ENCODE measurements around the gene EPB41L2.
"Not testable (repeated sequence)": the region's sequence is repeated elsewhere in the genome, so short reads cannot be mapped to it uniquely, and the experiment has no call there.

EPB41L2 gene

DNA sequence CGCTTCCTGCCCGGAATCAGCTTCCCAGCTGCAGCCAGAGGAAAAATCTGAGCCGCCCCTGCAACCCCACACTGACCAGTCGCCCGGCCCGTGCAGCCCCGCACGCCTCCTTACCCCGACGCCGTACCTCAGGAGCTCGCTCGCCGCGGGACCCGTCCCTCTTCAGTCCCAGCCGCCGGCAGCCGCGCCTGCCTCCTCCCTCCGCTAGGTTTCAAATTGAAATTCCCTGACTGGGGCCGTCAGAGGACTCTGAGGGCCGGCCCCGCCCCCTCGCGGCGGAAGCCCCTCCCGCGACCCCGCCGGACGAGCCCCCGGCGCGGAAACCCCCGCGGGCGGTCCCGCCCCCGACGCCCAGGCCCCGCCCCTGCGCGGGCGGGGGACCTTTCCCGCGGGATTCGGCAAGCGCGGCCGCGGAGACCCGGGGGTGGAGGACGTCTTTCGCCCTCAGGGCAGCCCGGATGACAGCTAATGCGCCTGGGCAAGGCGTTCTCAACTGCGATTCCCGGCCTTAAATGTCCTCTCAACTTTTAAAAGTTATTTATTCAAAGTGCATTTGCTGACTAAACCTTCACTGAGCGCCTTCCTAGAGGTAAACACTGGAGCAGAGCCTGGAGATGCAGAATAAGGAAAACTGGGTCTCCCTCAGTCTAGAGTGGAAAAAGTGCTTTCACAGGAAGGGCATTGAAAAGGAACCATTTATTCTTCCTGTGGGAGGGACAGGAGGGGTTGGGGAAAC, at the start of gene EPB41L2:
Gene EPB41L2, minus strand, starts transcription at position 218 of the 736 bp plus-strand sequence. CDS start 106,760 bp downstream, outside the sequence.
- Histone ChIP-seq H3K27ac (peak within 1 kb of the TSS; percentile 53 to 88 (median 80)), H3K4me3 (peak within 1 kb of the TSS; percentile 68 to 93 (median 84))

DNA sequence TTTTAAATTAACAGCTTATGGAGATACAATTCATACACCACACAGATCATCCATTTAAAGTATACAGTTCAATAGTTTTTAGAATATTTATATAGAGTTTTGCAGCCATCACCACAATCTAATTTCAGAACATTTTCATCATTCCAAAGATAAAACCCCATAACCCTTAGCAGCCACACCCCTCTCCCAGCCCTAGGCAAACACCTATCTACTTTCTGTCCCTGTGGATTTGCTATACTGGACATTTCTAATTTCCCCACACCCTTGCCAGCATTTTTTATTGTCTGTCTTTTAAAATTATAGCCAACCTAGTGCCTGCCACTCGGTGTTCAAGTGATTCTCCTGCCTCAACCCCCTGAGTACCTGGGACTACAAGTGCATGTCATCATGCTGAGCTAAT, 49.2 kb upstream of the EPB41L2 start:
- H3K27ac ChIP-seq, result no peak overlapping the region

GRCh38 chr6:131107151-131107550, 44.1 kb upstream of the EPB41L2 start:
- Histone ChIP-seq H3K4me3 (no peak overlapping the region), H3K27ac (no peak overlapping the region)

More for the DNA sequence above, 49.2 kb upstream of the EPB41L2 start:
- no peak overlapping the region for H3K4me3 ChIP-seq

DNA sequence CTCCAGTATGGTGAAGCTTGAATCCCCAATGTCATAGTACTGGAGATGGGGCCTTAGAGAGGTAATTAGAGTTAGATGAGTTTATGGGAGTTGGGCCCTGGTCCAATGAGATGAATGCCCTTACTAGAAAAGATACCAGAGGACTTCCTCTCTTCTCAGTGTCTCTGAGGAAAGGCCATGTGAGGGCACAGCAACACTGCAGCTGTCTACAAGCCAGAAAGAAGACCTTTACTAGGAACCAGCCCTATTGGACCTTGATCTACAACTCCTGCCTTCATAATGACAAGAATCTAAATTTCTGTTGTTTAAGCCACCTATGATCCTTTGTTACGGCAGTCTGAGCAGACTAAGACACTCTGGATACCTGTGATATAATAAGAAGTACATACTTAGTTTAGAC, 40.9 kb upstream of the EPB41L2 start:
- Histone ChIP-seq H3K27ac (no peak overlapping the region), H3K4me3 (no peak overlapping the region)

- Histone ChIP-seq H3K4me3 (no peak overlapping the region), H3K27ac (no peak overlapping the region)
Measured at GRCh38 chr6:131103296-131103695, 40.3 kb upstream of the EPB41L2 start.

GRCh38 chr6:131101911-131102680, 39.1 kb upstream of the EPB41L2 start:
- no peak overlapping the region for H3K27ac ChIP-seq

GRCh38 chr6:131096786-131097185, 33.7 kb upstream of the EPB41L2 start:
- H3K4me3 ChIP-seq, result no peak overlapping the region
- H3K27ac ChIP-seq, result no peak overlapping the region

More at GRCh38 chr6:131101911-131102680, 39.1 kb upstream of the EPB41L2 start:
- no peak overlapping the region for H3K4me3 ChIP-seq

- H3K4me3 ChIP-seq, result no peak overlapping the region
- no peak overlapping the region for H3K27ac ChIP-seq
Measured at GRCh38 chr6:131093334-131093733, 30.3 kb upstream of the EPB41L2 start.

GRCh38 chr6:131091944-131092343, 28.9 kb upstream of the EPB41L2 start:
- H3K27ac ChIP-seq, H3K4me3 ChIP-seq: not testable (repeated sequence)

DNA sequence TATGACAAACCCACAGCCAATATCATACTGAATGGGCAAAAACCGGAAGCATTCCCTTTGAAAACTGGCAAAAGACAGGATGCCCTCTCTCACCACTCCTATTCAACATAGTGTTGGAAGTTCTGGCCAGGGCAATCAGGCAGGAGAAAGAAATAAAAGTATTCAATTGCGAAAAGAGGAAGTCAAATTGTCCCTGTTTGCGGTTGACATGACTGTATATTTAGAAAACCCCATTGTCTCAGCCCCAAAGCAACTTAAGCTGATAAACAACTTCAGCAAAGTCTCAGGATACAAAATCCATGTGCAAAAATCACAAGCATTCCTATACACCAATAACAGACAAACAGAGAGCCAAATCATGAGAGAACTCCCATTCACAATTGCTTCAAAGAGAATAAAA, 27.3 kb upstream of the EPB41L2 start:
- H3K4me3 ChIP-seq, H3K27ac ChIP-seq: not testable (repeated sequence)

GRCh38 chr6:131084982-131085381, 21.9 kb upstream of the EPB41L2 start:
- no peak overlapping the region for H3K27ac ChIP-seq

DNA sequence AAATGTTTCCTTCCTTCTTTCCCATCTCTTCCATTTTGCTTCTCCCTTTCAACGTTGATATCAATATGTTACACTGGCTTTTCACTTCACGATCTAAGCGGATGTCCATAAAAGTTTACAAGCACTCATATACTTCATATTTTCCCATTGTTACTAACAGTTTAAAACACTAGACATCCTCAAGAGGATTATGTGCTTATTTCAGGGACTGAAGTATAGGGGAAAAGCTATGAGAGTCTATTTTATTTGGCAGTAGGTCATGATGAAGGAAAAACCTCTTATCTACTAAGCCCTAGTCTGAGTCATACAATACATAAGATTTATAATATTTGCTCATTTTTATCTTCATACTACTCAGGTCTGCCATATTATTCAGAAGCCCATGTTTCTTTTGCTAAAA, 20.6 kb upstream of the EPB41L2 start:
- Histone ChIP-seq H3K4me3 (no peak overlapping the region), H3K27ac (no peak overlapping the region)

More at GRCh38 chr6:131084982-131085381, 21.9 kb upstream of the EPB41L2 start:
- H3K4me3 ChIP-seq, result no peak overlapping the region

DNA sequence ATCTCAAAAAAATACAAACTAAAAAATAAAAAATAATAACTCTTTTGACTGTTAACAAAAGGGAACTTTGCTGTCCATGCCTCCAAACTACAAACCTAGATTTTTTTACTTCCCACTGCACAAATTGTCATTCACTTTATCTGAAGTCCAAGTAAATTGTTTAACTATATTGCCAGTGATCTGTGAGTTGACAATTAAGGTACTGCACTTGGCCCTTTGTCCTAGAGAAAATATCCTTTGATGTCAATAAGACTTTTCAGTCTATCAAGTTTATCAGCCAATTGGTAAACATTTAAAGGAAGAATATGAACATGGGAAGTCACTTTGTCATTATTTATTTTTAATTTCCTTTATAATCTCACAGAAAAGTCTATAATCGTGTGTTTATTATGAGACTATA, 19.3 kb upstream of the EPB41L2 start:
- Histone ChIP-seq H3K27ac (no peak overlapping the region), H3K4me3 (no peak overlapping the region)

DNA sequence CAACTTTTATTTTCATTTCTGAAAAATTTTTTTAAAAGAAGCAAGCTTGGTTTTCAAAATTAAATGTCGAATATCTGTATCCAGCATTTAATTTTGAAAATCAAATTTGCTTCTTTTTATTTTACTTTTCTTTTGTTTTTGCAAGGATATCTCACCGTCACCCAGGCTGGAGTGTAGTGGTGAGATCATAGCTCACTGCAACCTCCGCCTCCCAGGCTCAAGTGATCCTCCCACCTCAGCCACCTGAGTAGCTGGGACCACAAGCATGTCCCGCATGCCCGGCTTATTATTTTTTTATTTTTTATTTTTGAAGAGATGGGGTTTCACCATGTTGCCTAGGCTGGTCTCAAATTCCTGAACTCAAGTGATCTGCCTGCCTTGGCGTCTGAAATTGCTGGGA, 17.0 kb upstream of the EPB41L2 start:
- no peak overlapping the region for H3K4me3 ChIP-seq

DNA sequence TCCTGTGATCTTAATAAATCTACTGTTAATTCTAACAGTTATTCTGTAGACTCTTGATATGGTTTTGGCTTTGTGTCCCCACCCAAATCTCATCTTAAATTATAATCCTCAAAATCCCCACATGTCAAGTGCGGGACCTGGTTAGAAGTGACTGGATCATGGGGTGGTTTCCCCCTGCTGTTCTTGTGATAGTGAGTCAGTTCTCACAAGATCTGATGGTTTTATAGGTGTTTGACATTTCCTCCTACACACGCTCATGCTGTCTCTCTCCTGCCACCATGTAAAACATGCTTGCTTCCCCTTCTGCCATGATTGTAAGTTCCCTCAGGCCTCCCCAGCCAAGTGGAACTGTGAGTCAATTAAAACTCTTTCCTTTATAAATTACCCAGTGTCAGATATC, 10.5 kb upstream of the EPB41L2 start:
- Histone ChIP-seq H3K4me3 (no peak overlapping the region), H3K27ac (no peak overlapping the region)

More for the DNA sequence above, 17.0 kb upstream of the EPB41L2 start:
- H3K27ac ChIP-seq, result no peak overlapping the region

DNA sequence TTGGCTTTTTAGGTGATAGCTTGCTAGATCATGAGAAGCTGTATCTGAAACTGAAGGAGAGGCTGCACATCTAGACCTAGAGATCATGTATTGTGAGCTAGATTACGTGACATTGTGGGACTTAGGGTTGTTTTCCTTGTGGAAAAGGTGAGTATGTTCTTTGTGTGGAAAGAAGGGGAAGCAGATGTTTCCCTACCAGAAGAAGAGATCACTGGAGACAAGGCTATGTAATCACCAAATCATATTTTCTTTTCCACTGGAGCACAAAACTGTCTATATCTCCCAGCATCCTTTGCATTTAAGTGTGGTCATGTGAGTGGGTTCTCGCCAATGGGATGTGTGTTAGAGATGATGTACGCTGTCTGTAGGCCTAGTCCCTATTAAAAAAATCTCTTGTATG, 7.0 kb upstream of the EPB41L2 start:
- no peak overlapping the region for H3K4me3 ChIP-seq
- H3K27ac ChIP-seq, result no peak overlapping the region

GRCh38 chr6:131068165-131068564, 5.1 kb upstream of the EPB41L2 start:
- H3K27ac ChIP-seq, result no peak overlapping the region

GRCh38 chr6:131067521-131067920, 4.5 kb upstream of the EPB41L2 start:
- Histone ChIP-seq H3K4me3 (no peak overlapping the region), H3K27ac (no peak overlapping the region)

More at GRCh38 chr6:131068165-131068564, 5.1 kb upstream of the EPB41L2 start:
- H3K4me3 ChIP-seq, result no peak overlapping the region

GRCh38 chr6:131065824-131066171, 2.8 kb upstream of the EPB41L2 start:
- Histone ChIP-seq H3K27ac (no peak overlapping the region), H3K4me3 (no peak overlapping the region)

GRCh38 chr6:131065112-131065823, 2.2 kb upstream of the EPB41L2 start:
- H3K27ac ChIP-seq, result no peak overlapping the region

More at GRCh38 chr6:131065112-131065823, 2.2 kb upstream of the EPB41L2 start:
- no peak overlapping the region for H3K4me3 ChIP-seq
